ENCODE results near the gene MRPL1. TPM values are rescaled to one million over a fixed set of nuclear protein-coding genes. Genes with fewer than 3 reads are reported as not detected.

The MRPL1 gene
- total RNA-seq, 1 experiment from 2014 or later, result 18.3 TPM

DNA sequence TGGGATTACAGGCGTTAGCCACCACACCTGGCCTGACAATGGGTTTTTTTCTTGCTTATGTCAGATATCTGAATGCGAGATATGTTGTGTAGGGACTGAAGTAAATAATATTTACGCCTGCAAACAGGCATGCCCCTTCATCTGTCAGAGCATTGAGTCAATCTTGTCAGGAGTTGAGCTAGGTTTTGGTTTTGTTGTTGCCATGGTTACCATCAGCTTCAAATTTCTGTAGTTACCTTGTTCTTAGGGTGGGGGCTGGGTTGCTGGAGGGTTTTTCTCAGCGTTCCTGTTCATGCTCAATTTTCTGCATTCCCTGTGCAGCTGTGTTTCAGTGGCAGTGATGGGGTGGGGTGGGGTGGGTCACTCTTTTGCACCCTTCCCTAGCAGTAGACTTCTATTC is 14.5 kb downstream of the MRPL1 start:
- DNase-seq (ENCODE audit: low read depth, low spot score) (no peak), ATAC-seq (no peak)
- Histone ChIP-seq H3K4me1 (ENCODE audit: control insufficient read depth, insufficient read depth, low read length) (peaks cover 3% of the 10 kb centered on the region; the same call in 1 of the 2 replicates), H3K4me3 (ENCODE audit: low read depth in 2 of 2, low read length in 2 of 2) (no peak overlapping the region), H3K9me3 (ENCODE audit: control insufficient read depth, insufficient read depth, low read depth, low read length) (no peaks in the 10 kb centered on the region), H3K27ac (ENCODE audit: low read length) (no peak overlapping the region), H3K27me3 (ENCODE audit: control insufficient read depth, insufficient read depth, low read length) (no peaks in the 10 kb centered on the region), H3K36me3 (ENCODE audit: control insufficient read depth, insufficient read depth, low read length) (no peaks in the 10 kb centered on the region; the same call in 1 of the 2 replicates)
- intact Hi-C loops (cut with micrococcal nuclease; ENCODE audit: unreplicated experiment) (no loop called here), in situ Hi-C loops (cut with HindIII; ENCODE audit: low pct_unique_long_range_greater_than_20kb, low sequenced_read_pairs) (no loop called here)
- TF ChIP-seq TCF7L2 (IDR thresholded peaks at IDR 0.05; ENCODE audit: low read depth, low read length) (no peak), POLR2AphosphoS5 (IDR thresholded peaks at IDR 0.05; ENCODE audit: low read depth, low read length) (no peak), SIN3A (IDR thresholded peaks at IDR 0.05; ENCODE audit: borderline replicate concordance, insufficient read depth, low read depth, low read length) (no peak)
- TF ChIP-seq, protein P1, sequence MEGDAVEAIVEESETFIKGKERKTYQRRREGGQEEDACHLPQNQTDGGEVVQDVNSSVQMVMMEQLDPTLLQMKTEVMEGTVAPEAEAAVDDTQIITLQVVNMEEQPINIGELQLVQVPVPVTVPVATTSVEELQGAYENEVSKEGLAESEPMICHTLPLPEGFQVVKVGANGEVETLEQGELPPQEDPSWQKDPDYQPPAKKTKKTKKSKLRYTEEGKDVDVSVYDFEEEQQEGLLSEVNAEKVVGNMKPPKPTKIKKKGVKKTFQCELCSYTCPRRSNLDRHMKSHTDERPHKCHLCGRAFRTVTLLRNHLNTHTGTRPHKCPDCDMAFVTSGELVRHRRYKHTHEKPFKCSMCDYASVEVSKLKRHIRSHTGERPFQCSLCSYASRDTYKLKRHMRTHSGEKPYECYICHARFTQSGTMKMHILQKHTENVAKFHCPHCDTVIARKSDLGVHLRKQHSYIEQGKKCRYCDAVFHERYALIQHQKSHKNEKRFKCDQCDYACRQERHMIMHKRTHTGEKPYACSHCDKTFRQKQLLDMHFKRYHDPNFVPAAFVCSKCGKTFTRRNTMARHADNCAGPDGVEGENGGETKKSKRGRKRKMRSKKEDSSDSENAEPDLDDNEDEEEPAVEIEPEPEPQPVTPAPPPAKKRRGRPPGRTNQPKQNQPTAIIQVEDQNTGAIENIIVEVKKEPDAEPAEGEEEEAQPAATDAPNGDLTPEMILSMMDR (IDR thresholded peaks at IDR 0.05), result no peak
- TF ChIP-seq, protein P2, sequence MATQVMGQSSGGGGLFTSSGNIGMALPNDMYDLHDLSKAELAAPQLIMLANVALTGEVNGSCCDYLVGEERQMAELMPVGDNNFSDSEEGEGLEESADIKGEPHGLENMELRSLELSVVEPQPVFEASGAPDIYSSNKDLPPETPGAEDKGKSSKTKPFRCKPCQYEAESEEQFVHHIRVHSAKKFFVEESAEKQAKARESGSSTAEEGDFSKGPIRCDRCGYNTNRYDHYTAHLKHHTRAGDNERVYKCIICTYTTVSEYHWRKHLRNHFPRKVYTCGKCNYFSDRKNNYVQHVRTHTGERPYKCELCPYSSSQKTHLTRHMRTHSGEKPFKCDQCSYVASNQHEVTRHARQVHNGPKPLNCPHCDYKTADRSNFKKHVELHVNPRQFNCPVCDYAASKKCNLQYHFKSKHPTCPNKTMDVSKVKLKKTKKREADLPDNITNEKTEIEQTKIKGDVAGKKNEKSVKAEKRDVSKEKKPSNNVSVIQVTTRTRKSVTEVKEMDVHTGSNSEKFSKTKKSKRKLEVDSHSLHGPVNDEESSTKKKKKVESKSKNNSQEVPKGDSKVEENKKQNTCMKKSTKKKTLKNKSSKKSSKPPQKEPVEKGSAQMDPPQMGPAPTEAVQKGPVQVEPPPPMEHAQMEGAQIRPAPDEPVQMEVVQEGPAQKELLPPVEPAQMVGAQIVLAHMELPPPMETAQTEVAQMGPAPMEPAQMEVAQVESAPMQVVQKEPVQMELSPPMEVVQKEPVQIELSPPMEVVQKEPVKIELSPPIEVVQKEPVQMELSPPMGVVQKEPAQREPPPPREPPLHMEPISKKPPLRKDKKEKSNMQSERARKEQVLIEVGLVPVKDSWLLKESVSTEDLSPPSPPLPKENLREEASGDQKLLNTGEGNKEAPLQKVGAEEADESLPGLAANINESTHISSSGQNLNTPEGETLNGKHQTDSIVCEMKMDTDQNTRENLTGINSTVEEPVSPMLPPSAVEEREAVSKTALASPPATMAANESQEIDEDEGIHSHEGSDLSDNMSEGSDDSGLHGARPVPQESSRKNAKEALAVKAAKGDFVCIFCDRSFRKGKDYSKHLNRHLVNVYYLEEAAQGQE (IDR thresholded peaks at IDR 0.05; ENCODE audit: insufficient read depth in 1 of 2, low read depth in 2 of 2, low read length in 1 of 2), result no peak
- ChIA-PET POLR2A (no interaction called here), CTCF (no interaction called here)
- no TSS peak for BruUV-seq (replicated peaks)

DNA sequence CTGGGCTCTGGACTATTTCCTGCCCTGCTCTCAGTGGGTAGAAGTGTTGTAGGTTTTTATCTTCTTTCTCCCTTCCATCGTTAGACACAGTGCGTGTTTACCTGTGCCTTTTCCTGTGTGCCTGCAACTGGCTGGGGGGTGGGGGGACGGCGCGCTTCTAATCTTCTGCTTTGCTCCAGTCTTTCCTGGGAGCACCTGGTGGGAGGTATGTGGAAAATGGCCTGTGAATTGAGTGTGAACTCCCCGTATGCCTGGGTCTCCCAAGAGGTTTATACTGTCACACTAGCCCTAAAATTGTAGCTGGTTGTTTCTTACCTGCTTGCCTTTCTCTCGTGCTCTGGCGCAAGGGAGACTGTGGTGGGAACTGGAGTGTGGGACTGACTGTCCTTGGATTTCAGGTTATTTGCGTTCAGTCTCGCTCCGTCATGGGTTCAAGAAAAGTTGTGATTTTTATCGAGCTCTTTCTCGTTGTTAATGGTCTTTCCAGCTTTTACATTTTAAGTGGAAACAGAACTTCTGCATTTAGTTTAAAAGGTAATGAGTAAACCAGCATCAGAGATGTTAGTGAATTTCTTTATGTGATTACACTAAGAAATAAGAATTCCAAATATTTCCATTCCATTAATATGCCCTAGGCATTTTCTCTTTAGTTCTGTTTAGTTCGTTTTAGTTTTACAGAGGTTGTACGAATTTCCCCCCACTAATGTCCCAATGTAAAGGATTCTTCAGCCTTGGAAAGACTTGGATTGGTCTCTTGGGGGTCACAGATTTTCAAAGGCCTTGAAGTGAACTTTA is 15.3 kb downstream of the MRPL1 start:
- no peak overlapping the region for H3K27ac ChIP-seq (ENCODE audit: low read length)
- no peak for ATAC-seq
- TF ChIP-seq, protein P2 (IDR thresholded peaks at IDR 0.05; ENCODE audit: insufficient read depth in 1 of 2, low read depth in 2 of 2, low read length in 1 of 2), result no peak
- TF ChIP-seq TCF7L2 (IDR thresholded peaks at IDR 0.05; ENCODE audit: low read depth, low read length), result no peak
- TF ChIP-seq POLR2AphosphoS5 (IDR thresholded peaks at IDR 0.05; ENCODE audit: low read depth, low read length), result no peak
- no peak for TF ChIP-seq SIN3A (IDR thresholded peaks at IDR 0.05; ENCODE audit: borderline replicate concordance, insufficient read depth, low read depth, low read length)
- TF ChIP-seq, protein P1 (IDR thresholded peaks at IDR 0.05), result no peak
- no peak overlapping the region for H3K4me3 ChIP-seq (ENCODE audit: low read depth in 2 of 2, low read length in 2 of 2)
- no peaks in the 10 kb centered on the region for H3K27me3 ChIP-seq (ENCODE audit: control insufficient read depth, insufficient read depth, low read length)
- in situ Hi-C loops (cut with HindIII; ENCODE audit: low pct_unique_long_range_greater_than_20kb, low sequenced_read_pairs) (no loop called here), intact Hi-C loops (cut with micrococcal nuclease; ENCODE audit: unreplicated experiment) (no loop called here)
- BruUV-seq (replicated peaks), result no TSS peak
- no peaks in the 10 kb centered on the region for H3K9me3 ChIP-seq (ENCODE audit: control insufficient read depth, insufficient read depth, low read depth, low read length)
- peaks cover 3% of the 10 kb centered on the region; the same call in 1 of the 2 replicates for H3K4me1 ChIP-seq (ENCODE audit: control insufficient read depth, insufficient read depth, low read length)
- ChIA-PET CTCF (no interaction called here), POLR2A (no interaction called here)
- DNase-seq (ENCODE audit: low read depth, low spot score), result no peak
- peaks cover 2% of the 10 kb centered on the region for H3K36me3 ChIP-seq (ENCODE audit: control insufficient read depth, insufficient read depth, low read length)

All from Panc1 (cell line).